ENCODE measurements around the gene THSD7A. TPM values are rescaled to one million over a fixed set of nuclear protein-coding genes. Genes with fewer than 3 reads are reported as not detected.

The THSD7A gene
- total RNA-seq, 1 experiment from 2014 or later, result 4.0 TPM

DNA sequence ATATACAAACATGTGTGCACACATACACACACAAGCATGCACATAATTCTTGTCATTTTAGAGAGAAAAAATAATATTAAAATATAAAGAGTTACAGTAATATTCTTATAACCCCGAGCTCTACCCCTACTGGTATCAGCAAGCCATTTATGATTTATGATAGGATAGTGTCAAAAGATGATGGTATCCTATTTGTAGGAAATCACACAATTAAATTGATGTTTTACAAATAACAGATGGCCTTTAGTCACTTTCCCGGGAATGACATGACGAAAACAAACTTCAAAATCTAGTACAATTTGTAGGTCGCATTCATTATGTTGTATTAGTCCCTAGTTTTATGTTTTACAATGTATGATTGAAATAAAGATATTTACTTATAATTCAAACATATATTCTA, 36.8 kb downstream of the THSD7A start:
- no TSS peak for BruUV-seq (replicated peaks)
- Histone ChIP-seq H3K79me2 (ENCODE audit: low read depth) (no peaks in the 10 kb centered on the region), H3K36me3 (ENCODE audit: low read depth) (no peaks in the 10 kb centered on the region), H3K27ac (no peak overlapping the region), H3K9me2 (ENCODE audit: insufficient read depth) (no peaks in the 10 kb centered on the region), H4K20me1 (ENCODE audit: insufficient read depth) (no peaks in the 10 kb centered on the region), H3K27me3 (ENCODE audit: insufficient read depth, low read depth) (no peaks in the 10 kb centered on the region), H3K4me2 (no peak overlapping the region), H3K4me1 (replicated peaks; ENCODE audit: insufficient read depth) (no peaks in the 10 kb centered on the region), H3F3A (ENCODE audit: insufficient read depth, low read depth) (no peaks in the 10 kb centered on the region), H3K4me3 (no peak overlapping the region), H3K9me3 (ENCODE audit: insufficient read depth, low read depth) (peaks cover 4% of the 10 kb centered on the region; the same call in 1 of the 2 replicates), H2AFZ (no peak overlapping the region)
- TF ChIP-seq EZH2 (IDR thresholded peaks at IDR 0.05; ENCODE audit: low read depth), result no peak
- TF ChIP-seq, protein P1, sequence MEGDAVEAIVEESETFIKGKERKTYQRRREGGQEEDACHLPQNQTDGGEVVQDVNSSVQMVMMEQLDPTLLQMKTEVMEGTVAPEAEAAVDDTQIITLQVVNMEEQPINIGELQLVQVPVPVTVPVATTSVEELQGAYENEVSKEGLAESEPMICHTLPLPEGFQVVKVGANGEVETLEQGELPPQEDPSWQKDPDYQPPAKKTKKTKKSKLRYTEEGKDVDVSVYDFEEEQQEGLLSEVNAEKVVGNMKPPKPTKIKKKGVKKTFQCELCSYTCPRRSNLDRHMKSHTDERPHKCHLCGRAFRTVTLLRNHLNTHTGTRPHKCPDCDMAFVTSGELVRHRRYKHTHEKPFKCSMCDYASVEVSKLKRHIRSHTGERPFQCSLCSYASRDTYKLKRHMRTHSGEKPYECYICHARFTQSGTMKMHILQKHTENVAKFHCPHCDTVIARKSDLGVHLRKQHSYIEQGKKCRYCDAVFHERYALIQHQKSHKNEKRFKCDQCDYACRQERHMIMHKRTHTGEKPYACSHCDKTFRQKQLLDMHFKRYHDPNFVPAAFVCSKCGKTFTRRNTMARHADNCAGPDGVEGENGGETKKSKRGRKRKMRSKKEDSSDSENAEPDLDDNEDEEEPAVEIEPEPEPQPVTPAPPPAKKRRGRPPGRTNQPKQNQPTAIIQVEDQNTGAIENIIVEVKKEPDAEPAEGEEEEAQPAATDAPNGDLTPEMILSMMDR (conservative IDR thresholded peaks at IDR 0.05), result no peak
- no peak for DNase-seq
- POLR2A ChIA-PET (ENCODE audit: unreplicated experiment), result interaction anchor here (0.6 kb wide), 1 partner anchor 80 kb away, joined by 6 read pairs; no protein-coding TSS in a partner anchor
- intact Hi-C loops (cut with micrococcal nuclease; ENCODE audit: unreplicated experiment), result no loop called here
- CTCF ChIA-PET, result no interaction called here

DNA sequence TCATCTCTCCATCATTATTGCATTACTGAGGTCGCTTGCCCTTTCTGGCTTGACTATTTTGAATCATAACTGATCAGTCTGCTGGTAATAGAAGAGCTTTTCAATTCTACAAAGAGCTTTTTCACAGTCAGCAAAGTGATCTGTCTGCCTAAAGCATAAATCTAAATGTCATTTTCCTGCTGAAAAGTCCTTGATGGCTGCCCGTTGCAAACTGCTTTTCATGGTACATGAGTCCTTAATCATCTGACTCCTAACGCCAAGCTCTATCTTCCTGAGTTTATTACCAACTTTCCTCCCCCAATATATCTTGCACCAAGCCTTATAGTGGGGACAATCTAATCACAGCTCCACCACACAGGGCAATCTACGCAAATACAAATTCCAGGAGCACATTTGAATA, 39.8 kb downstream of the THSD7A start:
- no peak overlapping the region for H3K4me2 ChIP-seq
- H3K27ac ChIP-seq, result no peak overlapping the region
- H3F3A ChIP-seq (ENCODE audit: insufficient read depth, low read depth), result no peaks in the 10 kb centered on the region
- CTCF ChIA-PET, result interaction anchor here (0.8 kb wide), 1 partner anchor 42 kb away, joined by 4 read pairs; no protein-coding TSS in a partner anchor
- no peak for DNase-seq
- no peaks in the 10 kb centered on the region for H3K27me3 ChIP-seq (ENCODE audit: insufficient read depth, low read depth)
- H3K4me1 ChIP-seq (replicated peaks; ENCODE audit: insufficient read depth), result peaks cover 5% of the 10 kb centered on the region
- intact Hi-C loops (cut with micrococcal nuclease; ENCODE audit: unreplicated experiment), result no loop called here
- H4K20me1 ChIP-seq (ENCODE audit: insufficient read depth), result no peaks in the 10 kb centered on the region
- no peaks in the 10 kb centered on the region for H3K36me3 ChIP-seq (ENCODE audit: low read depth)
- TF ChIP-seq, protein P1 (conservative IDR thresholded peaks at IDR 0.05), result no peak
- no peak for TF ChIP-seq EZH2 (IDR thresholded peaks at IDR 0.05; ENCODE audit: low read depth)
- H3K9me2 ChIP-seq (ENCODE audit: insufficient read depth), result no peaks in the 10 kb centered on the region
- peaks cover 9% of the 10 kb centered on the region; the same call in 1 of the 2 replicates for H3K9me3 ChIP-seq (ENCODE audit: insufficient read depth, low read depth)
- no peak overlapping the region for H3K4me3 ChIP-seq
- no peak overlapping the region for H2AFZ ChIP-seq
- BruUV-seq (replicated peaks), result no TSS peak
- H3K79me2 ChIP-seq (ENCODE audit: low read depth), result no peaks in the 10 kb centered on the region
- POLR2A ChIA-PET (ENCODE audit: unreplicated experiment), result interaction anchor here (0.7 kb wide), 1 partner anchor 53 kb away, joined by 4 read pairs; no protein-coding TSS in a partner anchor

- POLR2A ChIA-PET (ENCODE audit: unreplicated experiment), result interaction anchor here (0.7 kb wide), 1 partner anchor 40 kb away, joined by 3 read pairs; no protein-coding TSS in a partner anchor
- no peak overlapping the region for H2AFZ ChIP-seq
- CTCF ChIA-PET, result no interaction called here
- H3F3A ChIP-seq (ENCODE audit: insufficient read depth, low read depth), result peaks cover 12% of the 10 kb centered on the region
- intact Hi-C loops (cut with micrococcal nuclease; ENCODE audit: unreplicated experiment), result no loop called here
- DNase-seq, result no peak
- no peak overlapping the region for H3K4me2 ChIP-seq
- no peaks in the 10 kb centered on the region for H3K9me2 ChIP-seq (ENCODE audit: insufficient read depth)
- H4K20me1 ChIP-seq (ENCODE audit: insufficient read depth), result no peaks in the 10 kb centered on the region
- no peak overlapping the region for H3K4me3 ChIP-seq
- H3K36me3 ChIP-seq (ENCODE audit: low read depth), result no peaks in the 10 kb centered on the region
- peaks cover 39% of the 10 kb centered on the region for H3K4me1 ChIP-seq (replicated peaks; ENCODE audit: insufficient read depth)
- H3K79me2 ChIP-seq (ENCODE audit: low read depth), result no peaks in the 10 kb centered on the region
- no peaks in the 10 kb centered on the region for H3K27me3 ChIP-seq (ENCODE audit: insufficient read depth, low read depth)
- TF ChIP-seq EZH2 (IDR thresholded peaks at IDR 0.05; ENCODE audit: low read depth), result no peak
- TF ChIP-seq, protein P1 (conservative IDR thresholded peaks at IDR 0.05), result no peak
- peaks cover 7% of the 10 kb centered on the region; the same call in 1 of the 2 replicates for H3K9me3 ChIP-seq (ENCODE audit: insufficient read depth, low read depth)
- no peak overlapping the region for H3K27ac ChIP-seq
- BruUV-seq (replicated peaks), result no TSS peak
These were observed 43.4 kb downstream of the THSD7A start for GRCh38 chr7:11788568-11788967.
